Naive B cell (primary cell): Measurements from ENCODE around the gene METAP2. TPM values are rescaled to one million over a fixed set of nuclear protein-coding genes. Genes with fewer than 3 reads are reported as not detected.
A peak's percentile ranks its signal among the peaks of the same experiment; 100 is the strongest.
"Not testable (repeated sequence)": the region's sequence is repeated elsewhere in the genome, so short reads cannot be mapped to it uniquely, and the experiment has no call there.

Source experiments
- ATAC-seq, 2 donors: fragments of 150-1000 bp; cut with Tn5 transposase; 2 replicates each; pipeline ENCODE4 v1.10.0; 2021; ENCODE audit warnings: low read depth in 2 of 2, mild to moderate bottlenecking in 2 of 2, moderate library complexity in 2 of 2
- DNase-seq: peaks from one replicate; pipeline ENCODE4 v3.0.0; 2022
- H3K27ac Mint-ChIP-seq, 6 donors: one replicate each; pipeline ENCODE4 v1.8.0; 2020 to 2022; ENCODE audit warnings: mild to moderate bottlenecking in 6 of 6, mixed read lengths in 6 of 6, moderate library complexity in 5 of 6, inconsistent platforms in 2 of 6
- H3K27me3 Mint-ChIP-seq, 3 donors: one replicate each; pipeline ENCODE4 v1.8.0; 2021 to 2022; ENCODE audit warnings: mixed read lengths in 3 of 3, mild to moderate bottlenecking in 1 of 3
- H3K36me3 Mint-ChIP-seq, 2 donors: one replicate each; pipeline ENCODE4 v1.8.0; 2020 to 2022; ENCODE audit warnings: mixed read lengths in 2 of 2, inconsistent platforms in 1 of 2, mild to moderate bottlenecking in 1 of 2
- H3K4me1 Mint-ChIP-seq, 3 donors: one replicate each; pipeline ENCODE4 v1.8.0; 2020 to 2022; ENCODE audit warnings: mixed read lengths in 3 of 3, inconsistent platforms in 1 of 3, mild to moderate bottlenecking in 1 of 3, moderate library complexity in 1 of 3
- H3K4me3 Mint-ChIP-seq, 8 donors: one replicate each; pipeline ENCODE4 v1.8.0; 2020 to 2022; ENCODE audit warnings: mild to moderate bottlenecking in 8 of 8, mixed read lengths in 8 of 8, moderate library complexity in 8 of 8, inconsistent platforms in 2 of 8
- H3K9me3 Mint-ChIP-seq, 7 donors: one replicate each; pipeline ENCODE4 v1.8.0; 2020 to 2022; ENCODE audit warnings: mixed read lengths in 7 of 7, mild to moderate bottlenecking in 5 of 7, inconsistent platforms in 2 of 7, moderate library complexity in 1 of 7
- polyA plus RNA-seq, 6 donors: library from polyadenylated mRNA; unstranded; fragments of 300-500 nt; fragmentation: Illumina TruSeq; gene quantifications; one replicate each; pipeline ENCODE4 v1.2.3, GENCODE V29; 2021; ENCODE audit warnings: low read depth in 6 of 6

METAP2 gene
- polyA plus RNA-seq, 6 donors from 2014 or later: 32.4 to 51.9 (median 36.8) TPM

GRCh38 chr12:95470300-95470699 is 3.7 kb upstream of the METAP2 start:
- H3K36me3 Mint-ChIP-seq: peaks cover 0 to 4% of the 10 kb centered on the region in 2 donors
- H3K4me1 Mint-ChIP-seq: peaks cover 11 to 20% (median 20%) of the 10 kb centered on the region in 3 donors
- H3K27ac Mint-ChIP-seq: no peak overlapping the region
- peak overlapping the region in 1 of 8 donors; percentile 1 for H3K4me3 Mint-ChIP-seq
- H3K27me3 Mint-ChIP-seq: peaks cover 0 to 4% (median 0%) of the 10 kb centered on the region in 3 donors
- no peaks in the 10 kb centered on the region for H3K9me3 Mint-ChIP-seq
- ATAC-seq (no peak), DNase-seq (no peak)

- Mint-ChIP-seq H3K4me1 (peaks cover 22 to 44% (median 44%) of the 10 kb centered on the region in 3 donors), H3K27me3 (peaks cover 0 to 4% (median 0%) of the 10 kb centered on the region in 3 donors), H3K27ac (peak overlapping the region; percentile 96 to 100 (median 99)), H3K4me3 (peak overlapping the region; percentile 97 to 100 (median 100)), H3K36me3 (peaks cover 0 to 13% of the 10 kb centered on the region in 2 donors), H3K9me3 (no peaks in the 10 kb centered on the region)
- ATAC-seq: peak; percentile 18 to 22
- DNase-seq: no peak
These were observed 595 bp upstream of the METAP2 start for GRCh38 chr12:95473231-95473883.

GRCh38 chr12:95474660-95474958 is 657 bp downstream of the METAP2 start:
- H3K27me3 Mint-ChIP-seq: peaks cover 0 to 4% (median 0%) of the 10 kb centered on the region in 3 donors
- peaks cover 32 to 56% (median 53%) of the 10 kb centered on the region in 3 donors for H3K4me1 Mint-ChIP-seq
- no peak for DNase-seq
- peaks cover 10 to 21% of the 10 kb centered on the region in 2 donors for H3K36me3 Mint-ChIP-seq
- peak overlapping the region; percentile 96 to 100 (median 99) for H3K27ac Mint-ChIP-seq
- peak overlapping the region; percentile 97 to 100 (median 100) for H3K4me3 Mint-ChIP-seq
- no peak for ATAC-seq
- no peaks in the 10 kb centered on the region for H3K9me3 Mint-ChIP-seq

GRCh38 chr12:95480230-95480629 is 6.3 kb downstream of the METAP2 start:
- H3K36me3 Mint-ChIP-seq: peaks cover 17 to 21% of the 10 kb centered on the region in 2 donors
- peak overlapping the region in 2 of 6 donors; percentile 52 to 56 for H3K27ac Mint-ChIP-seq
- no peak overlapping the region for H3K4me3 Mint-ChIP-seq
- DNase-seq (no peak), ATAC-seq (no peak)
- H3K27me3 Mint-ChIP-seq: no peaks in the 10 kb centered on the region
- peaks cover 33 to 58% (median 53%) of the 10 kb centered on the region in 3 donors for H3K4me1 Mint-ChIP-seq
- no peaks in the 10 kb centered on the region for H3K9me3 Mint-ChIP-seq

DNA sequence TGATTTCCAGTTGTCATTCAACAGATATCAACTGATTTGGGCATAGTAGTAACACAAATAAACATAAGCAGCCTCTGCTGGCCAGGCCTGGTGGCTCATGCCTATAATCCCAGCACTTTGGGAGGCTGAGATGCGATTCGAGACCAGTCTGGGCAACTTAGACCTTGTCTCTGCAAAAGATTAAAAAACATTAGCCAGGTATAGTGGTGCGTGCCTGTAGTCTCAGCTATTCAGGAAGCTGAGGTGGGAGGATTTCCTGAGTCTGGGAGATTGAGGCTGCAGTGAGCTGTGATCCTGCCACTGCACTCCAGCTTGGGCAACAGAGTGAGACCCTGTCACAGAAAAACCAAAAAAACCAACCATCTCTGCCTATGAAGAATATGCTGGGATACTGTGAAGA is 7.1 kb downstream of the METAP2 start:
- no peak for DNase-seq
- Mint-ChIP-seq H3K4me1 (peaks cover 25 to 50% (median 45%) of the 10 kb centered on the region in 3 donors), H3K27ac (peak overlapping the region in 5 of 6 donors; percentile 24 to 86 (median 56)), H3K36me3 (peaks cover 17 to 21% of the 10 kb centered on the region in 2 donors), H3K27me3 (no peaks in the 10 kb centered on the region), H3K9me3 (no peaks in the 10 kb centered on the region), H3K4me3 (no peak overlapping the region)
- no peak for ATAC-seq

- H3K4me1 Mint-ChIP-seq: peaks cover 25 to 42% (median 39%) of the 10 kb centered on the region in 3 donors
These were observed 7.9 kb downstream of the METAP2 start for GRCh38 chr12:95481888-95482287.

DNA sequence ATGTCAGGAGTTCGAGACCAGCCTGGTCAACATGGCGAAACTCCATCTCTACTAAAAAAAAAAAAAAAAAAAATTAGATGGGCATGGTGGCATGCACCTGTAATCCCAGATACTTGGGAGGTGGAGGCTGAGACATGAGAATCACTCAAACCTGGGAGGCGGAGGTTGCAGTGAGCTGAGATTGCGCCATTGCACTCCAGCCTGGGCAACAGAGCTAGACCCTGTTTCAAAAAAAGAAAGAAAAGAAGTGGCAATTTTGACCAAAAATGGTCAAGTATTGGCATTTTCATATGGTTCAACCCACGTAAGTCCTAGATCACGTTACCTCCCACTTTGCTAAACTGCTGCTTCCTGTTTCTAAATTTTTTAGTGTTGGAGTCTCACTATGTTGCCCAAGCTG is 8.6 kb downstream of the METAP2 start:
- H3K27me3 Mint-ChIP-seq: not testable (repeated sequence)
- peaks cover 23 to 27% of the 10 kb centered on the region in 2 donors for H3K36me3 Mint-ChIP-seq

More at GRCh38 chr12:95481888-95482287, 7.9 kb downstream of the METAP2 start:
- Mint-ChIP-seq H3K4me3 (no peak overlapping the region), H3K27ac (peak overlapping the region in 1 of 6 donors; percentile 29), H3K9me3 (no peaks in the 10 kb centered on the region), H3K36me3 (peaks cover 17 to 24% of the 10 kb centered on the region in 2 donors), H3K27me3 (no peaks in the 10 kb centered on the region)
- ATAC-seq (no peak), DNase-seq (no peak)

GRCh38 chr12:95484524-95484923 is 10.6 kb downstream of the METAP2 start:
- ATAC-seq (no peak), DNase-seq (no peak)
- Mint-ChIP-seq H3K4me1 (peaks cover 12 to 22% (median 19%) of the 10 kb centered on the region in 3 donors), H3K36me3 (peaks cover 17% of the 10 kb centered on the region in 2 donors), H3K27ac (peak overlapping the region in 1 of 6 donors; percentile 31), H3K9me3 (no peaks in the 10 kb centered on the region), H3K4me3 (no peak overlapping the region), H3K27me3 (no peaks in the 10 kb centered on the region)

More for the DNA sequence above, 8.6 kb downstream of the METAP2 start:
- not testable (repeated sequence) for H3K9me3 Mint-ChIP-seq, DNase-seq, ATAC-seq, H3K27ac Mint-ChIP-seq
- H3K4me1 Mint-ChIP-seq: peaks cover 25 to 42% (median 36%) of the 10 kb centered on the region in 3 donors
- H3K4me3 Mint-ChIP-seq: peak overlapping the region in 1 of 8 donors; percentile 24

DNA sequence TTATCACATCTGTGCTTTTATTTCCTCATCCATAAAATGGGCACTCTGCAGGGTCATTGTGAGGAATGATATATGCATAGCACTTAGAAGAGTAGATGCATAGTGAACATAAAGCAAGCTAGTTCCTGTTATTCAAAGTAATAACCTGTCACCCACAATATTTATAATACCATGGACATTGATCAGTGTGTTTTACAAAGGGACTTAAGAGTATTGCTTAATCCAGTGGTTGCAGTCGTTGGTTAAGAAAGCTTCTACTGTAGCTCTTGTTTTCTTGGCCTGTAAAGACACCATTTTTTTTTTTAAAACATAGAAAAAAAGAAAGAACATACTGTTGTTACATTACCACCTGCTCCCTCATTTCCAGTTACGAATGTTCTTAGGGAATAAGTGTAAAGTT is 13.1 kb downstream of the METAP2 start:
- Mint-ChIP-seq H3K36me3 (peaks cover 16 to 21% of the 10 kb centered on the region in 2 donors), H3K27me3 (no peaks in the 10 kb centered on the region), H3K9me3 (no peaks in the 10 kb centered on the region), H3K4me1 (peaks cover 2 to 10% (median 2%) of the 10 kb centered on the region in 3 donors), H3K27ac (no peak overlapping the region), H3K4me3 (no peak overlapping the region)
- no peak for DNase-seq
- ATAC-seq: no peak

- Mint-ChIP-seq H3K36me3 (peaks cover 12 to 30% of the 10 kb centered on the region in 2 donors), H3K4me3 (no peak overlapping the region), H3K27ac (no peak overlapping the region), H3K27me3 (no peaks in the 10 kb centered on the region), H3K9me3 (no peaks in the 10 kb centered on the region), H3K4me1 (peaks cover 0 to 10% (median 0%) of the 10 kb centered on the region in 3 donors)
- no peak for DNase-seq
- no peak for ATAC-seq
These were observed 18.5 kb downstream of the METAP2 start for GRCh38 chr12:95492462-95492861.

- Mint-ChIP-seq H3K4me1 (peaks cover 0 to 15% (median 2%) of the 10 kb centered on the region in 3 donors), H3K9me3 (no peaks in the 10 kb centered on the region), H3K36me3 (peaks cover 18 to 41% of the 10 kb centered on the region in 2 donors), H3K4me3 (no peak overlapping the region), H3K27me3 (no peaks in the 10 kb centered on the region), H3K27ac (no peak overlapping the region)
- DNase-seq (no peak), ATAC-seq (no peak)
These were observed 20.9 kb downstream of the METAP2 start for GRCh38 chr12:95494888-95495287.

GRCh38 chr12:95495433-95495832 is 21.5 kb downstream of the METAP2 start:
- Mint-ChIP-seq H3K36me3 (peaks cover 24 to 41% of the 10 kb centered on the region in 2 donors), H3K4me1 (peaks cover 0 to 18% (median 6%) of the 10 kb centered on the region in 3 donors)

DNA sequence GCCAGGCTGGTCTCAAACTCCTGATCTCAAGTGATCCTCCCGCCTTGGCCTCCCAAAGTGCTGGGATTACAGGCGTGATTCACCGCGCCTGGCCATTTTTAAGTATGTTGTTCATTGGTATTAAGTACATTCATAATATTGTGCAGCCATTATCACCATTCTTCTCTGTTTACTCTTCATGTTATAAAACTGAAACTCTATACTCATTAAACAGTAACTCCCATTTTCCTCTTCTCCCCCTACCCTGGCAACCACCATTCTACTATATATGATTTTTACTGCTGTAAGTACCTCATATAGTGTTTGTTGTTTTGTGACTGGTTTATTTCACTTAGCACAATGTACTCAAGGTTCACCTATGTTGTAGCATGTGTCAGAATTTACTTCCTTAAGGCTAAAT is 23.1 kb downstream of the METAP2 start:
- no peak for ATAC-seq
- H3K36me3 Mint-ChIP-seq: peaks cover 26 to 33% of the 10 kb centered on the region in 2 donors

More at GRCh38 chr12:95495433-95495832, 21.5 kb downstream of the METAP2 start:
- Mint-ChIP-seq H3K4me3 (no peak overlapping the region), H3K27ac (peak overlapping the region in 2 of 6 donors; percentile 51 to 67), H3K9me3 (no peaks in the 10 kb centered on the region), H3K27me3 (no peaks in the 10 kb centered on the region)
- no peak for ATAC-seq
- no peak for DNase-seq

GRCh38 chr12:95498968-95499367 is 25.0 kb downstream of the METAP2 start:
- ATAC-seq: no peak
- H3K4me1 Mint-ChIP-seq: peaks cover 3 to 22% (median 6%) of the 10 kb centered on the region in 3 donors
- H3K36me3 Mint-ChIP-seq: peaks cover 39 to 40% of the 10 kb centered on the region in 2 donors
- no peaks in the 10 kb centered on the region for H3K9me3 Mint-ChIP-seq
- peak overlapping the region in 1 of 8 donors; percentile 54 for H3K4me3 Mint-ChIP-seq
- H3K27me3 Mint-ChIP-seq: no peaks in the 10 kb centered on the region
- no peak for DNase-seq
- peak overlapping the region in 2 of 6 donors; percentile 8 to 47 for H3K27ac Mint-ChIP-seq

More for the DNA sequence above, 23.1 kb downstream of the METAP2 start:
- H3K9me3 Mint-ChIP-seq: no peaks in the 10 kb centered on the region
- no peaks in the 10 kb centered on the region for H3K27me3 Mint-ChIP-seq
- H3K4me1 Mint-ChIP-seq: peaks cover 0 to 11% (median 6%) of the 10 kb centered on the region in 3 donors
- H3K4me3 Mint-ChIP-seq: no peak overlapping the region
- H3K27ac Mint-ChIP-seq: peak overlapping the region in 1 of 6 donors; percentile 1
- no peak for DNase-seq
